Sigmoid colon (tissue), 3 donors: ENCODE results near the gene LIMS4.
"Not testable (repeated sequence)": the region's sequence is repeated elsewhere in the genome, so short reads cannot be mapped to it uniquely, and the experiment has no call there.

Experiments
- CTCF ChIP-seq, 4 experiments: fragments of 450-650 bp in 3 of 4; fragments of 200-600 bp in 1 of 4; IDR thresholded peaks; one replicate each; pipeline ENCODE4 v1.5.1; 2016 to 2019; ENCODE audit warnings: antibody characterized with exemption in 4 of 4, mild to moderate bottlenecking in 3 of 4, moderate library complexity in 2 of 4
- POLR2A ChIP-seq, 2 donors: fragments of 450-650 bp; IDR thresholded peaks; one replicate each; pipeline ENCODE4 v1.6.1; 2016; ENCODE audit warnings: antibody characterized with exemption in 2 of 2, mild to moderate bottlenecking in 2 of 2, moderate library complexity in 2 of 2

GRCh38 chr2:110472171-110473058, at the start of gene LIMS4:
- not testable (repeated sequence) for TF ChIP-seq POLR2A, CTCF (IDR thresholded peaks at IDR 0.05)
